Left kidney (tissue), 8 donors: ENCODE results near the gene GZMH. TPM values are rescaled to one million over a fixed set of nuclear protein-coding genes. Genes with fewer than 3 reads are reported as not detected.
A peak's percentile ranks its signal among the peaks of the same experiment; 100 is the strongest.
"Not testable (repeated sequence)": the region's sequence is repeated elsewhere in the genome, so short reads cannot be mapped to it uniquely, and the experiment has no call there.

Source experiments
- DNase-seq: peaks from one replicate; pipeline ENCODE4 v3.0.0-alpha.2; 2013
- long read RNA-seq, 8 donors: transcript quantifications; one replicate each; lab custom pipeline, GENCODE V29; 2026
- polyA plus RNA-seq: library from polyadenylated mRNA; unstranded; fragments of 120-200 nt; gene quantifications from one replicate; pipeline ENCODE4 v1.2.1, GENCODE V29; 2013; ENCODE audit not compliant: insufficient read length

Gene GZMH
- not detected for polyA plus RNA-seq
- long read RNA-seq, donor 1, result 0 reads
- long read RNA-seq, donor 2, result 0 reads
- long read RNA-seq, donor 3, result 0 reads
- long read RNA-seq, donor 4, result 0 reads
- long read RNA-seq, donor 5, result 0 reads
- long read RNA-seq, donor 6, result 0 reads
- long read RNA-seq, donor 7, result 0 reads
- long read RNA-seq, donor 8, result 0 reads

GRCh38 chr14:24609655-24610344 lies at the start of gene GZMH:
TSS of gene GZMH (minus strand) at chr14:24609685. CDS start at chr14:24609613, 72 bp downstream.
- no peak for DNase-seq

GRCh38 chr14:24648361-24648760 lies 38.9 kb upstream of the GZMH start:
- DNase-seq, result not testable (repeated sequence)

GRCh38 chr14:24639905-24640304 lies 30.4 kb upstream of the GZMH start:
- no peak for DNase-seq

GRCh38 chr14:24639270-24639669 lies 29.8 kb upstream of the GZMH start:
- no peak for DNase-seq

GRCh38 chr14:24634158-24634557 lies 24.7 kb upstream of the GZMH start, which contains the start of gene GZMB:
TSS of gene GZMB (minus strand) at chr14:24634190. CDS start at chr14:24634160, 30 bp downstream.
- no peak for DNase-seq

GRCh38 chr14:24633353-24633752 lies 23.9 kb upstream of the GZMH start:
- DNase-seq, result no peak

- DNase-seq, result no peak
Measured at GRCh38 chr14:24632761-24633160, 23.3 kb upstream of the GZMH start.

- DNase-seq, result no peak
Measured at GRCh38 chr14:24632336-24632735, 22.9 kb upstream of the GZMH start.

GRCh38 chr14:24631749-24632335 lies 22.4 kb upstream of the GZMH start:
- no peak for DNase-seq

GRCh38 chr14:24630872-24631477 lies 21.5 kb upstream of the GZMH start:
- no peak for DNase-seq

GRCh38 chr14:24630087-24630871 lies 20.8 kb upstream of the GZMH start:
- DNase-seq, result no peak

GRCh38 chr14:24629521-24629920 lies 20.0 kb upstream of the GZMH start:
- DNase-seq, result no peak

GRCh38 chr14:24613747-24614146 lies 4.3 kb upstream of the GZMH start:
- no peak for DNase-seq

- DNase-seq, result no peak
Measured at GRCh38 chr14:24613241-24613640, 3.8 kb upstream of the GZMH start.

- DNase-seq, result no peak
Measured at GRCh38 chr14:24612196-24612595, 2.7 kb upstream of the GZMH start.

- DNase-seq, result no peak
Measured at GRCh38 chr14:24607635-24608514, 1.6 kb downstream of the GZMH start.

- no peak for DNase-seq
Measured at GRCh38 chr14:24607081-24607480, 2.4 kb downstream of the GZMH start.

- DNase-seq, result no peak
Measured at GRCh38 chr14:24606297-24606696, 3.2 kb downstream of the GZMH start.

- peak; percentile 2 for DNase-seq
Measured at GRCh38 chr14:24605435-24606190, 3.9 kb downstream of the GZMH start.

GRCh38 chr14:24597403-24597802 lies 12.1 kb downstream of the GZMH start:
- no peak for DNase-seq
